Raji (cell line): ENCODE results near the gene TMEM35A.

Experiments used
- POLR2A ChIP-seq: IDR thresholded peaks from 2 replicates; pipeline ENCODE4 v1.6.1; 2011; ENCODE audit warnings: low read depth, low read length, control low read depth; ENCODE audit not compliant: insufficient read depth

TMEM35A gene

GRCh38 chrX:101078716-101079598, at the start of gene TMEM35A:
TMEM35A (plus strand) TSS chrX:101078879; CDS start chrX:101079003, 124 bp downstream.
- no peak for TF ChIP-seq POLR2A

- TF ChIP-seq POLR2A = no peak
These were observed 49.0 kb upstream of the TMEM35A start for GRCh38 chrX:101029665-101030064.

- no peak for TF ChIP-seq POLR2A
These were observed 41.4 kb upstream of the TMEM35A start for GRCh38 chrX:101037231-101037630.

- TF ChIP-seq POLR2A = no peak
These were observed 38.5 kb upstream of the TMEM35A start for GRCh38 chrX:101040197-101040596.

GRCh38 chrX:101051153-101051548, 27.5 kb upstream of the TMEM35A start:
- no peak for TF ChIP-seq POLR2A

- peak; percentile 64; the same call in 1 of the 2 replicates for TF ChIP-seq POLR2A
These were observed 27.0 kb upstream of the TMEM35A start, which contains the start of gene TRMT2B for GRCh38 chrX:101051549-101052302. TRMT2B (minus strand) TSS chrX:101052111; CDS start chrX:101042289, 9,822 bp downstream.

- TF ChIP-seq POLR2A = no peak
These were observed 21.5 kb upstream of the TMEM35A start for GRCh38 chrX:101057093-101057714.

GRCh38 chrX:101062176-101062575, 16.5 kb upstream of the TMEM35A start:
- no peak for TF ChIP-seq POLR2A

- no peak for TF ChIP-seq POLR2A
These were observed 7.1 kb upstream of the TMEM35A start for GRCh38 chrX:101071582-101071981.

- no peak for TF ChIP-seq POLR2A
These were observed 1.1 kb downstream of the TMEM35A start for GRCh38 chrX:101079736-101080270.

- TF ChIP-seq POLR2A = no peak
These were observed 1.8 kb downstream of the TMEM35A start for GRCh38 chrX:101080326-101081124.

- no peak for TF ChIP-seq POLR2A
These were observed 2.6 kb downstream of the TMEM35A start for GRCh38 chrX:101081231-101081630.

- TF ChIP-seq POLR2A = no peak
These were observed 13.1 kb downstream of the TMEM35A start for GRCh38 chrX:101091817-101092216.
